Right lobe of liver (tissue), 6 donors: ENCODE results near the gene HOXB6. TPM values are rescaled to one million over a fixed set of nuclear protein-coding genes. Genes with fewer than 3 reads are reported as not detected.

Source experiments
- ATAC-seq, 4 donors: fragments of 200-7000 bp; cut with Tn5 transposase; one replicate each; pipeline ENCODE4 v1.9.1; 2020; ENCODE audit warnings: mild to moderate bottlenecking in 4 of 4, moderate library complexity in 4 of 4
- DNase-seq, 3 donors: peaks; one replicate each; pipeline ENCODE4 v3.0.0-alpha.2; 2020
- H3K27ac ChIP-seq, 3 donors: fragments of 200-600 bp; one replicate each; pipeline ENCODE4 v1.8.0; 2022
- H3K27me3 ChIP-seq, 2 donors: fragments of 200-600 bp; one replicate each; pipeline ENCODE4 v1.8.0; 2022
- H3K36me3 ChIP-seq, 4 donors: fragments of 200-600 bp; sonication (generic) in 1 of 4; one replicate each; pipeline versions ENCODE4 v1.5.1 to v1.8.0; 2017 to 2022; ENCODE audit warnings: control low read depth in 1 of 4
- H3K4me1 ChIP-seq, 4 donors: fragments of 200-600 bp; sonication (generic) in 1 of 4; one replicate each; pipeline versions ENCODE4 v1.5.1 to v1.8.0; 2017 to 2022; ENCODE audit warnings: control low read depth in 1 of 4
- H3K4me3 ChIP-seq, 3 donors: fragments of 200-600 bp; one replicate each; pipeline ENCODE4 v1.8.0; 2022
- H3K9me3 ChIP-seq, 4 donors: fragments of 200-600 bp; sonication (generic) in 1 of 4; one replicate each; pipeline versions ENCODE4 v1.5.1 to v1.8.0; 2017 to 2022; ENCODE audit warnings: control low read depth in 1 of 4
- POLR2A ChIP-seq: fragments of 450-650 bp; IDR thresholded peaks from one replicate; pipeline ENCODE4 v1.6.1; 2017; ENCODE audit warnings: antibody characterized with exemption, mild to moderate bottlenecking
- WGBS: methylation state at CpG from one replicate; pipeline ENCODE4 v1.1.6; 2018; ENCODE audit warnings: low coverage, low lambda C conversion rate; ENCODE audit not compliant: insufficient coverage; ENCODE audit errors: missing lambda C conversion rate; 5-methylcytosine and 5-hydroxymethylcytosine counted together
- intact Hi-C, 2 donors: fragments of 100-400 bp; cut with DNase I; formaldehyde crosslinking; loops; one replicate each; pipeline versions ENCODE4 v1.11.2 to v1.14.1; 2022
- total RNA-seq, 6 experiments: library from RNA; depleted of rRNA in 2 of 6; stranded (reverse); fragments of >200 nt in 2 of 6; fragmentation: NEBNext Ultra II Directional in 3 of 6; extraction: Animal tissue kit (Norgen Biotek cat#: 25700) in 3 of 6; gene quantifications; one replicate each; pipeline versions ENCODE4 v1.1.0 to v1.2.4, GENCODE V29; 2016 to 2023
- TF ChIP-seq, protein P1 (sequence below), 4 donors: fragments of 200-600 bp in 3 of 4; fragments of 450-650 bp in 1 of 4; IDR thresholded peaks; one replicate each; pipeline versions ENCODE4 v1.5.1 to v1.8.0; 2016 to 2022; ENCODE audit warnings: antibody characterized with exemption in 4 of 4, mild to moderate bottlenecking in 2 of 4
- donor health status: DM: no; HTN: yes; CAD: no.
- donor health status: DM: no; HTN: no; CAD: no.
- donor health status: DM: no; HTN: no; CAD: no.
- donor health status: DM: no; HTN: yes; CAD: no.
- donor health status: DM: no; HTN: yes; CAD: no.

The HOXB6 gene
- total RNA-seq, 6 experiments from 2014 or later: 0.18 to 0.83 (median 0.56) TPM

DNA sequence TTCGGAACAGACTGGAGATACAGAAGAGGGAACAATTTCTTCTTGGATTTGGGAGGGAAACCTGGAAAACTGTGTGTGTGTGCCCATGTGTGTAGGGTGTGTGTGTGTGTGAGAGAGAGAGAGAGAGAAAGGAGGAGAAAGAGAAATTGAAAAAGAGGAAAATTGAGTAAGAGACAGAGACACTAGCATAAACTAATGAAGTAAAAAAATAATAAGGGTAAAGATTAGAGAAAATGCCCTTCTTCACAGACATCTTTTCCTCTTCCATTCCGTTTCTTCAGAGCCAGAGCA, 46.0 kb downstream of the HOXB6 start:
- WGBS: 13% methylated on average over 2 of the region's 2 CpGs
- Histone ChIP-seq H3K27ac (no peak overlapping the region), H3K4me3 (no peak overlapping the region), H3K27me3 (peaks cover 0 to 9% of the 10 kb centered on the region in 2 donors), H3K36me3 (no peaks in the 10 kb centered on the region), H3K9me3 (no peaks in the 10 kb centered on the region), H3K4me1 (no peaks in the 10 kb centered on the region)
- no peak for DNase-seq
- TF ChIP-seq, protein P1, sequence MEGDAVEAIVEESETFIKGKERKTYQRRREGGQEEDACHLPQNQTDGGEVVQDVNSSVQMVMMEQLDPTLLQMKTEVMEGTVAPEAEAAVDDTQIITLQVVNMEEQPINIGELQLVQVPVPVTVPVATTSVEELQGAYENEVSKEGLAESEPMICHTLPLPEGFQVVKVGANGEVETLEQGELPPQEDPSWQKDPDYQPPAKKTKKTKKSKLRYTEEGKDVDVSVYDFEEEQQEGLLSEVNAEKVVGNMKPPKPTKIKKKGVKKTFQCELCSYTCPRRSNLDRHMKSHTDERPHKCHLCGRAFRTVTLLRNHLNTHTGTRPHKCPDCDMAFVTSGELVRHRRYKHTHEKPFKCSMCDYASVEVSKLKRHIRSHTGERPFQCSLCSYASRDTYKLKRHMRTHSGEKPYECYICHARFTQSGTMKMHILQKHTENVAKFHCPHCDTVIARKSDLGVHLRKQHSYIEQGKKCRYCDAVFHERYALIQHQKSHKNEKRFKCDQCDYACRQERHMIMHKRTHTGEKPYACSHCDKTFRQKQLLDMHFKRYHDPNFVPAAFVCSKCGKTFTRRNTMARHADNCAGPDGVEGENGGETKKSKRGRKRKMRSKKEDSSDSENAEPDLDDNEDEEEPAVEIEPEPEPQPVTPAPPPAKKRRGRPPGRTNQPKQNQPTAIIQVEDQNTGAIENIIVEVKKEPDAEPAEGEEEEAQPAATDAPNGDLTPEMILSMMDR (IDR thresholded peaks at IDR 0.05): no peak
- no peak for TF ChIP-seq POLR2A
- no peak for ATAC-seq
- intact Hi-C loops: no loop called here

DNA sequence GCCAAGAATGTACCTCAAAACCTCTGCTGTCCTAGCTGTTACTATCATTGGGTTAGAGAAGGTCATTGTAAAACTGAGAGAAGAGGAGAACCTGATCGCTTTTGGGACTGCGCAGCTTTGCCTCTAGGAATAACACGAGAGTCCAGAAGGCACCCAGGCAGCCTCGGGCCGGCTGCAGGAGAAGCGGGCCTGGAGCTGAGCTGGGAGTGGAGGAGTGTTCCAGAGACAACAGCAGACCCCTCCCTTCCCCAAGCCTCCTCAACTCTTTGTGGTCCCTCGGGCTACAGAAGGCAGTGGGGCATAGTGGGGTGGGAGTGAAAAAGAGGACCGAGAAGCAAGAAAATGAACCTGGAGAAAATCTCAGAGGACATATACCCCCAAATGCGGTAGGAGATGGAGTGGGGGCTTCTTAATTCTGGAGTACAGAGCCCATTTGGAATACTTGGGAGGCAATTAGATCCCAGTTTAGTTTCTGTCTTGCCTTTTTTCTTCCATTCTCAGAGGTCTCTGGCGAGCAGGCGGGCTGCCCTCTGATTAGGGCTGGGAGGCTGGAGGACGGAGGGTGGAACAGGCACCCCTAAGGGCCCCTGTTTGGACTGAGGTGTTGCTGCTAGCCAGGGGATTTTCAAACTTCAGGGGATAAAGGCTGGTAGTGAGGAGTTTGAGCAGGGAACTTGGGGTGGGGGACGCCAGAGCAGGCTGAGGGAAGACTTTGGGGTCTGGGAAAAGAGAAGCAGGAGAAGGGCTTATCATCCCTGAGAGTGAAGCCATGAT, 46.5 kb downstream of the HOXB6 start:
- Histone ChIP-seq H3K36me3 (no peaks in the 10 kb centered on the region), H3K9me3 (no peaks in the 10 kb centered on the region), H3K4me3 (no peak overlapping the region), H3K27me3 (peaks cover 0 to 9% of the 10 kb centered on the region in 2 donors), H3K4me1 (no peaks in the 10 kb centered on the region), H3K27ac (no peak overlapping the region)
- 19% methylated on average over 13 of the region's 13 CpGs for WGBS
- DNase-seq: no peak
- no peak for ATAC-seq
- intact Hi-C loops: no loop called here
- no peak for TF ChIP-seq POLR2A
- TF ChIP-seq, protein P1 (IDR thresholded peaks at IDR 0.05): no peak

- WGBS: 24% methylated on average over 6 of the region's 7 CpGs
- intact Hi-C loops: no loop called here
- Histone ChIP-seq H3K27me3 (peaks cover 0 to 6% of the 10 kb centered on the region in 2 donors), H3K36me3 (no peaks in the 10 kb centered on the region), H3K4me1 (no peaks in the 10 kb centered on the region), H3K4me3 (no peak overlapping the region), H3K27ac (no peak overlapping the region), H3K9me3 (no peaks in the 10 kb centered on the region)
- ATAC-seq (peak in 1 of 4 donors; percentile 39), DNase-seq (no peak)
- TF ChIP-seq POLR2A: no peak
- TF ChIP-seq, protein P1 (IDR thresholded peaks at IDR 0.05): no peak
Measured at GRCh38 chr17:48556576-48557401, 48.0 kb downstream of the HOXB6 start.

- Histone ChIP-seq H3K27me3 (peaks cover 0 to 6% of the 10 kb centered on the region in 2 donors), H3K4me3 (no peak overlapping the region), H3K4me1 (no peaks in the 10 kb centered on the region), H3K9me3 (no peaks in the 10 kb centered on the region), H3K27ac (no peak overlapping the region), H3K36me3 (no peaks in the 10 kb centered on the region)
- no peak for ATAC-seq
- 19% methylated on average over 5 of the region's 5 CpGs for WGBS
- TF ChIP-seq POLR2A: no peak
- TF ChIP-seq, protein P1 (IDR thresholded peaks at IDR 0.05): no peak
- no peak for DNase-seq
- intact Hi-C loops: no loop called here
Measured at GRCh38 chr17:48556229-48556575, 48.6 kb downstream of the HOXB6 start.
